GM12874 (cell line): Measurements from ENCODE around the gene PPIF.

Experiments
- TF ChIP-seq, protein P1 (sequence below): IDR thresholded peaks from 2 replicates; pipeline ENCODE4 v1.5.1; 2011; ENCODE audit warnings: low read depth, mild to moderate bottlenecking, control low read depth, low read length, moderate library complexity; ENCODE audit not compliant: insufficient read depth

The PPIF gene

DNA sequence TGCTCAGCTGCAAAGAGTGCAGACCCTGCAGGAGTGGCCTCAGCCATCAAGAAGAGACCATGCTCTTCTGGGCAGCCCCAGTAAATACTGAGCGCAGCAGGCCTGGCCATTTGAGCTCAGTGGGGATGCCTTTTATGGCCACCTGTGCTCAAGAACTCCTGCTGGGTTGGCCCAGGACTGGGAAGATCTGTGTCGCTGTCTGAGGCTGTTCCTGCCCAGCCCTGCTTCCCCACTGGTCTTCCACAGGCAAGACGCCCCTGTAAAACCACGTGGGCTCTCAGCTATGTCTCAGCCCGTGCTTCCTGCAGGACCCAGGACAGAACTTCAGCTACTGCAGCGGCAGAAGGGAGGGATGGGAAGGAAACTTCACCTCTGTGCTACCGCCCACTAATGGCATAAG, 10.5 kb upstream of the PPIF start:
- TF ChIP-seq, protein P1, sequence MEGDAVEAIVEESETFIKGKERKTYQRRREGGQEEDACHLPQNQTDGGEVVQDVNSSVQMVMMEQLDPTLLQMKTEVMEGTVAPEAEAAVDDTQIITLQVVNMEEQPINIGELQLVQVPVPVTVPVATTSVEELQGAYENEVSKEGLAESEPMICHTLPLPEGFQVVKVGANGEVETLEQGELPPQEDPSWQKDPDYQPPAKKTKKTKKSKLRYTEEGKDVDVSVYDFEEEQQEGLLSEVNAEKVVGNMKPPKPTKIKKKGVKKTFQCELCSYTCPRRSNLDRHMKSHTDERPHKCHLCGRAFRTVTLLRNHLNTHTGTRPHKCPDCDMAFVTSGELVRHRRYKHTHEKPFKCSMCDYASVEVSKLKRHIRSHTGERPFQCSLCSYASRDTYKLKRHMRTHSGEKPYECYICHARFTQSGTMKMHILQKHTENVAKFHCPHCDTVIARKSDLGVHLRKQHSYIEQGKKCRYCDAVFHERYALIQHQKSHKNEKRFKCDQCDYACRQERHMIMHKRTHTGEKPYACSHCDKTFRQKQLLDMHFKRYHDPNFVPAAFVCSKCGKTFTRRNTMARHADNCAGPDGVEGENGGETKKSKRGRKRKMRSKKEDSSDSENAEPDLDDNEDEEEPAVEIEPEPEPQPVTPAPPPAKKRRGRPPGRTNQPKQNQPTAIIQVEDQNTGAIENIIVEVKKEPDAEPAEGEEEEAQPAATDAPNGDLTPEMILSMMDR, result no peak

DNA sequence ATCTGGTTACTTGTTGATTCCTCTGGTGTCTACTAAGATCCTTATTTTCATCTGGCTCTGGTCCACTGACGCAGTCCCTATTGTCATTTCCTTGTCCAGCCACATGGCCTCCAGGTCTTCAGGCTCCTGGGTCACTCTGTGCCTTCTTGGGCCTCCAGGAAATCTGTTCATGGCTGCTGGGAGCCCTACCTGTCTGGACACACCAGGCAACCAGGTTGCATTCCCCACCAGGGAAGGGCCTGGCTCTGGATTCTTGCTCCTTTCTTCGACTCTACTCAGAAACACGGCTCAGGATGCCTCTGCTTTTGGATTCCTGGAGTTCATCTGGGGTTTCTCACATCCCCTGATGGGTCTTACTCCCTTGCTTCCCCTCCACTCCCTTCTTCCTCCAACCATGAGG, 8.0 kb upstream of the PPIF start:
- TF ChIP-seq, protein P1, result no peak

DNA sequence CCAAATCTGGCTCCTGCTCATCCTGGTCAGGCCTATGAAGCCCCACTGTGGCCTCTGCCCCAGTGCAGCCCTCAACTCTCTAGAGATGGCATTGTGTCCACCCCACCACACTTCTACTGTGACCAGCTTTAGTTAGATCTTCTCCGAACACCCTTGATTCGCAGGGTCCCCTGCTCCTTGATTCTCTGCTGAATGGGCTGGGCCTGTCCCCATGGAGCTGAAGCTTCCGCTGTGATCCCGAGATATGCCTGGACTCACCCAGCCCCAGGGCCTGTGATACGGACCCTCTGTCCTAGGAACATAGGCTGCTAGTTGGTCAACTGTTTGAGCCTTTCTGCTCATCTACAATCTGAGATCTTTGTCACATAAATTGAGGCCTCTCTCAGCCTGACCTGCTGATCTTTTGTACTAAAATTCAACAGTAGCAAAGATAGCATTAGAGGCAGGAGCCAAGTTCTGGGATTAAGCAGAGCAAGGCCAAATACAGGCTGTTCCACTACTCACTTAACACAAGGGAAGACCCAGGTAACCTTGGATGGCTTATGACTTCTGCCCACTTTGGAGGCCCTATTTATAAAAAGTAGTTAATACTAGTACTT, 6.5 kb upstream of the PPIF start:
- TF ChIP-seq, protein P1, result no peak

DNA sequence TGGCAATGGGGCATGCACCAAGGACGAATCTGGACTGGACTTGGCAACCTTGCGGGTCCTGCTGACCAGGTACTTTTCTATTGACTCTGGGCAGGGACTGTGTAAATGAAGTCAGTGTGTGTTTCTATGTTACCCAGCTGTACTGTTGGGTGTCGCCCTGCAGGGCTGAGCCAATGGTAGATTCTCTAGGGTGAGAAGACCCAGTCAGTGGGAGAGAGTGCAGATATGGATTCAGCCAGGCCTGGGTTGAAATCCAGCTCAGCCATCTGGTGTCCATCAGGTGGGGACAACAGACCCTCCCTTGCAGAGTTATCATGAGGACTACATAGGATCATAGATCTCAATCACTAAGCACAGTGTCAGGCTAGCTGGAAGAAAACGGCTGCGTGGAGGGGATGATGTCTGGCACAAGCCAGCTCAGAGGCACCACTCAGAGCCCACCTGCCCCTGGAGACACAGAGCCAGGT, 4.9 kb upstream of the PPIF start:
- TF ChIP-seq, protein P1, result no peak

DNA sequence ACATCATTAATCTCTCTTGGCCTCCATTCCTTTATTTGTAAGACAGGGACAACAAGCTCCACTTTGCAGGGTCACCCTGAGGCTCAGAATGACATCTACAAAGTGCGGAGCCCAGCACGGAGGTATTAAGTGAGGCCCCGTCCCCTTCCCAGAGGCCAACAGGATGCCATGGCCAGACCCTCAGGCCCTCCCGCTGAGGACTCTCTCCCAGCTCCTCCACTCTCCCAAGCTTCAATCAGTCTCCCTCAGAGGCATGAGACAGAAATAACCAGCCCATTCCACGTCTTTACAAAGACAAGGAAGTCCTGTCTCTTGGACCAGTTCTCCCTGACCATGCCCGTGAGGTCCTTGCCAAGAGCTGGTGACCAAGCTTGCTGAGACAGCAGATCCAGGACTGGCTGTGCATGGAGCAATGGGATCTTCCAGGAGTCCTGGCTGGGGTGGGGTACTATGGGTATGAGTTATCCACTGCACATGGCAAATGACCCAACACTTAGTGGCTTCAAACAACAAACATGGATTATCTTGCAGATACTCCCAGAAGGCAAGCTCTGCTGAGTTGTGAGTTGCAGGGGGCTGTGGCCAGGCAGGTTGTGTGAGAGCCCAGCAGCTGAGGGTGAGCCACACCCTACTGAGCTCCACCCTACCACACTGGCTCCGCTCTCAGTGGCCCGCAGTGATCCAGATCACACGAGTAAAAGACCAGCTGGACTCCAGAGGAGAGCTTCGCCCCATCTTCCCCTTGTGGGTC, 4.3 kb upstream of the PPIF start:
- TF ChIP-seq, protein P1, result no peak

DNA sequence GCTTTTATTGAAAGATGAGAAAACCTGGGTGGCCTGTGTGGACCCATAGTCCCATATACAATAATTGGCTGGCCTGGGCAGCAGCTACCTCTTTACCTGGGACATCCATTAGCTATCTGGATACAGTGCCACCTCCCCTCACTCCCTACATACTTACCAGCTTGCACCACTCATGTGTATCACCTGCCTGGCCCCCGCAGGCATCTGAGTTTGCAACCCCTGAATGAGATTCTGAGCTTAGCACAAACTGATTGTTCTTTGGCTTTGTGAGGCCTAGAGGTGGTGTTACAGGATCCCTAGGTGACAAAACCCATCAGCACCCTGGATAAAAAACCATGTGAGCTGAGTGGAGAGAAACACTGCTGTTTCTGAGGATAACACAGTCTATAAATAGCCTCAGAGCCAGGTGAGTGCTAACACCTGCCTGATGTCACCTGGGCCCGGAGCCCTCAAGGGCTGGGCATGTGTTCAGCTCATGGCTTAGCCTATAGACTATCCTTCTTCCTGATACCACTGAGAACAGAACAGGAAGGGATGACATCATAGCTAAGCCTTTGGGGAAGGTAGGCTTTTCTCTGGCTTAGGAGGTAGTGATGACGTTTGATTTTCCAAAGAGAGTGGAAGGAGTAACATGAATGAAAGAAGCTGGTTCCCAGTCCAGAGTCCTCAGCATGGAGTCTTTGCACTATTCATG, 2.6 kb upstream of the PPIF start:
- TF ChIP-seq, protein P1, result no peak

DNA sequence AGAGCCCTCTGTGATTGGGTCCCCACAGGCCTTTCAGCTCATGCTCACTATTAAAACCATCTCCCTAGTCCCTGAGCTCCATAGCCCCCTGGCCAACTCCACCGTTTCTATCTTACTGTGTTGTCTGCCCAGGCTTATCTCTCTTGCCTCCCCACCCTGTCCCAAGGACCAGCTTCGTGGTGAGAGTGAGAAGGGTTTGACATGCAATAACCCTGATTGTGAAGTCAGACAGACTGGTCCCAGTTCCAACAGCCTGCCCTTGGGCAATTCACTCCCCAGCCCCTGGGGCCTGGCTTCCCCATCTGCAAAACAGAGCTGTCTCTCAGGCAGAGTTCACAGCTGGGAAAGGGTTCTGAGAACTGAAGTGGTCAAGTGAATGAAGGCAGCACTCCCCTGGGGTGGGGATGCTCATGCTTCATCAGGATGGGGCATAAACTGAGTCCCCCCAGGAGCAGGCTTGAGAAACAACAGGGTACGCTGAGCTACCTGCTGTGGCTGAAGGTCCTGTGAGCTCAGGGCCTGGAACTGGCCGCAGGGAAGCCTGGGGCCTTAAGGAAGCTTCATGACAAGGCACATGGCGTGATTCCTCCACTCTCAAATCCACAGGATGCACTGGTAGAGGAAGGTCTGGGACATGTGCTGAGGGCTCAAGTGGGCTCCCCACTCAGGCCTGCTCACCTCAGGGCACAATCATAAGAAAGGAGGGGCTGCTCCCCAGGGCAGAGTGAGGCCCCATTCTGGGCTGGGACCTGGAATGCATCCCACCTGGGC, 1.8 kb upstream of the PPIF start:
- TF ChIP-seq, protein P1, result no peak
